Endothelial cell of umbilical vein (primary cell): Measurements from ENCODE around the gene CHCHD3. TPM values are rescaled to one million over a fixed set of nuclear protein-coding genes. Genes with fewer than 3 reads are reported as not detected.

Source experiments
- BruUV-seq: library from RNA; stranded (reverse); fragments of 400-500 nt; replicated peaks from 2 replicates; lab custom pipeline; 2021; lab: Mats Ljungman, UMichigan
- CTCF ChIA-PET: fragments of 300-600, 350-600 bp; sonication (Branson Sonifier 250); formaldehyde crosslinking; loops from one replicate; lab custom pipeline; 2021; ENCODE audit warnings: antibody characterized with exemption, inconsistent platforms; lab: Charles Lee
- POLR2A ChIA-PET: fragments of 300-600, 350-600 bp; sonication (Branson Sonifier 250); formaldehyde crosslinking; loops from one replicate; lab custom pipeline; 2021; ENCODE audit warnings: antibody characterized with exemption, inconsistent platforms; lab: Charles Lee
- DNase-seq: peaks from one replicate; pipeline ENCODE4 v3.0.0-alpha.2; 2011; ENCODE audit warnings: low read depth, low spot score
- FAIRE-seq: peaks from 2 replicates; lab custom pipeline; 2011; peaks lifted over from hg19 to GRCh38; lab: Jason Lieb, UNC
- H2AFZ ChIP-seq: 2 replicates; pipeline ENCODE4 v1.6.0; 2012; ENCODE audit warnings: low read depth, low read length, control low read depth, inconsistent platforms
- H3K27ac ChIP-seq: 2 replicates; pipeline ENCODE4 v1.5.1; 2011; ENCODE audit warnings: low read depth, mild to moderate bottlenecking, control low read depth, low read length, moderate library complexity; ENCODE audit not compliant: insufficient read depth
- H3K27me3 ChIP-seq, 2 experiments: 2 replicates each; pipeline versions ENCODE4 v1.6.0 to v1.6.1; 2011; ENCODE audit warnings: low read length in 2 of 2, mixed read lengths in 1 of 2; ENCODE audit not compliant: control insufficient read depth in 2 of 2, insufficient read depth in 2 of 2
- H3K36me3 ChIP-seq, 2 experiments: 2 replicates in 1 of 2; 3 replicates in 1 of 2; pipeline ENCODE4 v1.5.1; 2011; ENCODE audit warnings: low read length in 2 of 2, mild to moderate bottlenecking in 1 of 2, moderate library complexity in 1 of 2; ENCODE audit not compliant: control insufficient read depth in 2 of 2, insufficient read depth in 2 of 2; ENCODE audit errors: extremely low read depth in 1 of 2
- H3K4me1 ChIP-seq: 3 replicates; pipeline ENCODE4 v1.5.1; 2011; ENCODE audit warnings: mild to moderate bottlenecking, low read length; ENCODE audit not compliant: control insufficient read depth, insufficient read depth; ENCODE audit errors: extremely low read depth
- H3K4me2 ChIP-seq: 2 replicates; pipeline ENCODE4 v1.6.1; 2011; ENCODE audit warnings: low read length, control low read depth, mixed read lengths; ENCODE audit not compliant: insufficient read depth
- H3K4me3 ChIP-seq, 3 experiments: fragments of 200-600 bp in 1 of 3; sonication (generic), shearing (Covaris generic) in 1 of 3; replicated peaks in 1 of 3; 2 replicates each; pipeline ENCODE4 v1.5.1; 2011 to 2016; ENCODE audit warnings: control low read depth in 3 of 3, low read length in 3 of 3, mild to moderate bottlenecking in 2 of 3, inconsistent platforms in 1 of 3, low read depth in 1 of 3, moderate library complexity in 1 of 3; ENCODE audit not compliant: insufficient read depth in 1 of 3
- H3K79me2 ChIP-seq: 2 replicates; pipeline ENCODE4 v1.6.0; 2012; ENCODE audit warnings: low read length, inconsistent platforms; ENCODE audit not compliant: control insufficient read depth, insufficient read depth
- H3K9ac ChIP-seq: replicated peaks from 2 replicates; pipeline ENCODE3; 2011; ENCODE audit warnings: low read length, control low read depth; ENCODE audit not compliant: insufficient read depth; ENCODE audit errors: extremely low read depth
- H3K9me1 ChIP-seq: replicated peaks from 3 replicates; pipeline ENCODE4 v1.6.0; 2011; ENCODE audit warnings: mild to moderate bottlenecking, low read length; ENCODE audit not compliant: control insufficient read depth, insufficient read depth; ENCODE audit errors: extremely low read depth
- H3K9me3 ChIP-seq: replicated peaks from 2 replicates; pipeline ENCODE4 v1.5.1; 2012; ENCODE audit warnings: low read length, inconsistent platforms; ENCODE audit not compliant: control insufficient read depth, insufficient read depth
- H4K20me1 ChIP-seq: replicated peaks from 2 replicates; pipeline ENCODE3; 2011; ENCODE audit warnings: mild to moderate bottlenecking, low read length; ENCODE audit not compliant: control insufficient read depth, insufficient read depth; ENCODE audit errors: extremely low read depth
- CTCF ChIP-seq, 2 donors: IDR thresholded peaks; 1 replicate in 1 of 2; 2 replicates in 1 of 2; pipeline ENCODE4 v1.5.1; 2011; ENCODE audit warnings: low read length in 2 of 2, mild to moderate bottlenecking in 2 of 2, moderate library complexity in 2 of 2, control low read depth in 1 of 2, inconsistent platforms in 1 of 2, low read depth in 1 of 2; ENCODE audit not compliant: insufficient read depth in 1 of 2; ENCODE audit errors: extremely low read depth in 1 of 2
- EZH2 ChIP-seq: IDR thresholded peaks from 2 replicates; pipeline ENCODE4 v1.6.1; 2012; ENCODE audit warnings: borderline replicate concordance, low read depth, mild to moderate bottlenecking, moderate library complexity, low read length, inconsistent platforms; ENCODE audit not compliant: severe bottlenecking
- FOS ChIP-seq: IDR thresholded peaks from 2 replicates; pipeline ENCODE4 v1.6.1; 2011; ENCODE audit warnings: mild to moderate bottlenecking, low read length, moderate library complexity, borderline replicate concordance; ENCODE audit not compliant: insufficient read depth
- GATA2 ChIP-seq: IDR thresholded peaks from 2 replicates; pipeline ENCODE4 v1.7.0; 2011; ENCODE audit warnings: low read depth, mild to moderate bottlenecking, moderate library complexity, mixed read lengths, low read length; ENCODE audit not compliant: insufficient read length, insufficient read depth
- MAX ChIP-seq: IDR thresholded peaks from 2 replicates; pipeline ENCODE4 v1.6.1; 2011; ENCODE audit not compliant: insufficient read depth, insufficient read length
- MYC ChIP-seq: IDR thresholded peaks from one replicate; pipeline ENCODE4 v1.6.1; 2011; ENCODE audit warnings: mild to moderate bottlenecking, low read depth, low read length
- POLR2A ChIP-seq: IDR thresholded peaks from 2 replicates; pipeline ENCODE4 v1.6.1; 2012; ENCODE audit warnings: low read depth, mild to moderate bottlenecking, control low read depth, low read length
- dilution Hi-C: fragments of 300-500 bp; cut with MboI; formaldehyde crosslinking; loops from one replicate; pipeline ENCODE4 v1.15.0; 2019; ENCODE audit warnings: low sequenced_read_pairs; ENCODE audit not compliant: extremely low pct_ligation_motif_present
- intact Hi-C: fragments of 100-400 bp; cut with micrococcal nuclease; formaldehyde crosslinking; loops from one replicate; pipeline ENCODE4 v1.10.0; 2022
- polyA plus RNA-seq, 4 experiments: library from polyadenylated mRNA; depleted of rRNA in 3 of 4; stranded (reverse) in 3 of 4; unstranded in 1 of 4; fragments of >200 nt; gene quantifications; 2 replicates each; pipeline versions ENCODE4 v1.2.1 to v1.2.3, GENCODE V29; 2011 to 2012; ENCODE audit warnings: missing spikeins in 1 of 4
- total RNA-seq: library from RNA; stranded (reverse); gene quantifications from 2 replicates; pipeline ENCODE4 v1.2.3, GENCODE V29; 2021

Gene CHCHD3
- total and polyA plus RNA-seq, 2 donors (not counting 3 experiments of a cell fraction or from before 2014, with no cell fraction given) = 22.0 to 63.7 TPM

DNA sequence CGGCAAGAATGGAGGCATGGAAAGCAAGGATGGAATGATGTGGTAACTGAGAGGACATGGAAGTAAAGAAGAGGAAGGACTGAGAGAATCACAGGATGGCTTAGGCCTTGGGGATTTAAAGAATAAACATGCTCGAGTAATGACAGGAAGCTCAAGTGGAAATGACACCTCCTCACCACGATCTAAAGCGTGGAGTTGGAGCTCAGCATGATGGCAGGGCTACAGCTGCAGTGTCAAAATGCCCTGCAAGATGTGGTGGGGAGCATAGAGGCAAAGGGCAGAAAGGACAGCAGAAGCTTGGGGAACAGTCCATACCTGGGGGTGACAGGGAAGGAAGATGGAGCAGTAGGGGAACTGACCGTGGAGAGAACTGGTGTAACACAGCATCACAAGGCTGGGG, 276.1 kb downstream of the CHCHD3 start:
- Histone ChIP-seq H3K27ac (no peak overlapping the region), H3K9me3 (no peaks in the 10 kb centered on the region), H3K9ac (no peak overlapping the region), H3K4me3 (no peak overlapping the region), H3K36me3 (no peaks in the 10 kb centered on the region), H3K79me2 (no peaks in the 10 kb centered on the region), H3K4me1 (peaks cover 3% of the 10 kb centered on the region), H2AFZ (no peak overlapping the region), H3K27me3 (no peaks in the 10 kb centered on the region), H3K4me2 (no peak overlapping the region), H4K20me1 (no peaks in the 10 kb centered on the region), H3K9me1 (no peaks in the 10 kb centered on the region)
- ChIA-PET CTCF (interaction anchor here (1.3 kb wide), 1 partner anchor 11 kb away, joined by 7 read pairs; no protein-coding TSS in a partner anchor), POLR2A (no interaction called here)
- dilution Hi-C loops (no loop called here), intact Hi-C loops (no loop called here)
- no TSS peak for BruUV-seq
- no peak for TF ChIP-seq MYC
- no peak for TF ChIP-seq EZH2
- TF ChIP-seq POLR2A = no peak
- no peak for TF ChIP-seq MAX
- TF ChIP-seq FOS = no peak
- no peak for TF ChIP-seq CTCF (IDR thresholded peaks at IDR 0.05; ENCODE audit: extremely low read depth in 1 of 2, insufficient read depth in 1 of 2, low read depth in 1 of 2, low read length in 2 of 2)
- TF ChIP-seq GATA2 = no peak
- FAIRE-seq (no peak), DNase-seq (no peak)
